SIG-M5 (cell line): ENCODE results near the gene TRMT44.
"Not testable (repeated sequence)": the region's sequence is repeated elsewhere in the genome, so short reads cannot be mapped to it uniquely, and the experiment has no call there.

Source experiments
- DNase-seq: peaks from one replicate; lab custom pipeline; 2025; lab: John Stamatoyannopoulos, UW

Gene TRMT44

DNA sequence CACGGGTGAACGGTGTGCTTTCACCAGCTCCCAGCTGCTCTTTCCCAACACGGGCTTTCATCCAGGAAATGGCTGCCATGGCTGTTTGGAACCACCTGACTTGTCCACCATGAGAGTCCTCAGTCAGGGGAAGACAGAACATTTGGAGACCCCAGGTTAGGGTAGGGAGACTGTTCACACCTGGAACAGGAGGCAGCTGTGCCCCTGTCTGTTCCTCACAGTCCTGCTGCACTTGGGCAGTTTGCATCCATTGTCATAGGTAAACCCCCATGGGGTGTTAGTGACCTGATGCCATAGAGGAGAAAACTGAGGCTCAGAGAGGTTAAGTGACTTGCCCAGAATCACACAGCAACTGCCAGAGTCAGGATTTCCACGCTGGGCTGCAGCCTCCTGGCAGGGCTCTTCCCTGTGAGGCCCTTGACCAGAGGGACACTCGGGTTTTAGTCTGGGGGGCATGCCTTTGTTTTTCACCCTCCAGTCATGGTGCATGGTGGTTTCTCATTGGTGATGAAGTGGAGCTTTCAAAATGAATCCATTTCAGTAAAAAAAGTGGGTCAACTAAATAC lies 54.5 kb downstream of the TRMT44 start:
- DNase-seq = no peak

DNA sequence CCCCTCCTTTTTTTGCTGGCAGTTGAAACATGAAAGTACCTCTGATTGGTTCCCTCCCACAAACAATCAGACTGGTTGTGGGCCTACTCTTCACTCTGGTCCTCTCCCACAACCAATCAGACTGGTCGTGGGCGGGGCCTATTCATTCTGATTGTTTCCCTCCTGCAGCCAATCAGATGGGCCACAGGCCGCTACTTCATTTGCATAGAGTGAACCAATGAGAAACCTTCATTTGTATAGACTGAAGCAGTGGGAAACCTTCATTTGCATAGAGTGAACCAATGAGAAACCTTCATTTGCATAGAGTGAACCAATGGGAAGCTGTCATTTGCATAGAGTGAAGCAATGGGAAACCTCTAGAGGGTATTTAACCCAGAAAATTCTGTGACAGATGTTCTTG lies 55.2 kb downstream of the TRMT44 start:
- DNase-seq = no peak

GRCh38 chr4:8497762-8498161 lies 57.2 kb downstream of the TRMT44 start:
- no peak for DNase-seq

DNA sequence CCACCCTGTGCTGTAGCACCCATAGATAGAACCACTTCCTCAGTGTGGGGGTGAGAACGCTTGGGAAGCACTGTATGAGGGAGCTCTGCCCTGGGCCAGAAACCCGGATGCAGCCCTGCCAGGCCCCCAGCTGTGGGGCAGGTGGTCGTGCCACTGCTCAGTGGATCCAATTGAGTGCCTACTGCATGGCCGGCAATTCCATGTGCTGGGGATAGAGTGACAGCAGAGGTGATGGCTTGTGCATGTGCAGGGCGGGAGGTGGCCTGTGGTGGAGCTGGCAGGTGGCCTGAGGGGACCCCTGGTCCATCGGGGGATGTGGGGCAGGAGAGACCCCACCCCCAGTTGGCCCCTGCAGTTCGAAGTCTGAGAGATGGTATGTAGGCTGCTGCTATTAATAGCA lies 60.4 kb downstream of the TRMT44 start:
- no peak for DNase-seq

GRCh38 chr4:8501781-8502180 lies 61.2 kb downstream of the TRMT44 start:
- no peak for DNase-seq

- DNase-seq = no peak
Observed at GRCh38 chr4:8502371-8502770, 61.8 kb downstream of the TRMT44 start.

DNA sequence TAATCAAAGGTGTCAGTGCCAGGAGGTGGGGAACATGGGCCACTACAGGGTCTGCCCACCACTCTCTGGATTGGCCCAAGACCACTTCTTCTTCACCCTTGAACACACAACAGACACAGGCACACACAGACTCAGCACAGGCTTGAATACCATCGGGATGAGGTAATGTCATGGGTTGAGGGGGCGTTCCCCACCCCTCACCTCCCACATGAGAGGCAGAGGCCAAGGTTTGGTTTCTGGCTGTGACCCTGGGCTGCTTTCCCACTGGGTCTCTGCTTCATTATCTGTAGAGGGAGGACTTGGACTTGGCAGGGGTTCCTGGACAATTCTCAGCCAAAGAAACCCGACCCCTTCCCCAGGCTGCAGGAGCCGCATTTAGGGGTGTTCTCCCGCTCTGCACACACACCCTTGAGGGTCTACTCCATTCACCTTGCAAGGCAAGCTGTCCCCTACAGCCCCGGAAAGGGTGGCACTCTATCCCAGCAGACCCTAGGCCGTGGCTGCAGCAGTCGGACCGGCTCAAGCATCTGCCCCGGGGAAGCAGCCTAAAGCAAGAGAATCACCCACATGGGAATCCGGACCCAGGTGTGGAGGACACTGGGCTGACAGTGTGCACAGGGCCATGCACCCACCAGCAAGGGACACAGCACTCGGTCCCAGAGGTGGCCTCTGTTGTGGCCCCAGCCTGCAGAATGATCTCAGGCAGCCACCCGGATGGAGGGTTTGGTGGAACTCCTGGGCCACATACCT lies 62.4 kb downstream of the TRMT44 start:
- no peak for DNase-seq

DNA sequence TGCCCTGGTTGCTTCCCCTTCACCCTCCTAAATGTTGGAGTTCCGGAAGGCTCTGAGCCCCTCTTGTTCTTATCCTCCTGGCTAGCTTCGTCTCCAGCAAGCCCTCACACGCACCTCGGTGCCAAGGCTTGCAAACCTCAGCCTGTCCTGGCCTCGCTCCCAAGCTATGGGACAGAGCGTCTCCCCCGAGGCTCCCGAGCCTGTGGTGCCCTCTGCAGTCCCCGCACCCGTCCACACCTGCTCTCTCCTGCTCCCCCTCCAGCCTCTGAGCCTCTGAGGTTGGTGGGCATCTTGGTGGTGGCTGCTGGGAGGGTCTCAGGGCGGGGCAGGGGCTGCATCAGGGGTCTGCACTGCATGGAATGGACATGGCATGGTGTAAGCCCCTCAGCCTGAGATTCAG lies 63.2 kb downstream of the TRMT44 start:
- no peak for DNase-seq

DNA sequence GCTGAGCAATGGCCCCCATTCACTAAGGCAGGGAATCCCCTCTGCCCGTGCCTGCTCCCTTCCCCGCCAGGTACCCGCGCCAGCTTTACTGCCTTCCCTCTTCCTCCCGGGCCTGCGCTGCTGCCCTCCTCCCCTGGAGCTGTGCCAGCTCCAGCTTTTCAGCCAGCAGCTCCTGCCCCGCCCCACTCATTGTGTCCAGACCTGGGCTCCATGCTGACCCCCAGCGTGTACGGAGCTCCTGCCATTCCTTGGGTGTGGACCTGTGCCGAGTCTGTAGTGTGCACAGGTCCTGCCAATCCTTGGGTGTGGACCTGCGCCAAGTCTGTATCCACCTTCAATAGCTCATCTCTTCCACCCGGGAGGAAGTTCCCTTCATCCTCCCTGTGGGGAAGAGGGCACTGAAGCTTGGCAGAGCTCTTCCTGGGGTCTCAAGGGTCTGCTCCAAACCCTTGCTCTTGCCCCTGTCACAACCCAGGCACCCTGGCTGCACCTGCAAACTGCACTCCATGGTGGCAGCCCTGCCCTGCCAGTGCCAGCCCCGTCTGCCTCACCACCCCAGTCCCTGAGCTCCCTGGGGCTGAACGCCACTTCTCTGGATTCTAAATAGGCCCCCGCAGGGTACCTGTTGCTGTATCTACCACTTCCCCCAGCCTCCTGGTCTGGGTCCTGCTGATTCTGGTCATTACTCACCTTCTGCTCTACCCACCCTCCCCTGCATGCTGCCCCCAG lies 63.9 kb downstream of the TRMT44 start:
- DNase-seq = no peak

- no peak for DNase-seq
Observed at GRCh38 chr4:8505229-8505628, 64.7 kb downstream of the TRMT44 start.

GRCh38 chr4:8506006-8506372 lies 65.4 kb downstream of the TRMT44 start:
- DNase-seq = no peak

- no peak for DNase-seq
Observed at GRCh38 chr4:8506373-8507195, 66.0 kb downstream of the TRMT44 start.

DNA sequence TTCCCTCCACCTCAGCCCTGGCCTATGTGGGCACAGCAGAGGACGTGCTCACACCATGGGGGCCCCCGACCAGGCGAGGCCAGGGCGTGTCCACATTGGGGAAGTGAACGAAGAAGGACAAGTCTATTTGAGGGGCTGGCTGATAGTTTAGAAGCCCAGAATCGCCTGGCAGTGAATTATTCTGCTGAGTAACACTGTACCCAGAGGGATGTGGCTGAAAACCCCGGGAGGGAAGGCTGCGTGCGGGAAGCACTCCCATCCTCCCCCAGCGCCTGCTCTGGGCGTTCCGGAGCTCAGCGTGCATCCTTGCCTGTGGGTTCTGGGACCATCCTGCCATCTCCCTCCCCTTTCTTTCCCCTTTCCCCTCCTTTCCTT lies 66.6 kb downstream of the TRMT44 start:
- no peak for DNase-seq

DNA sequence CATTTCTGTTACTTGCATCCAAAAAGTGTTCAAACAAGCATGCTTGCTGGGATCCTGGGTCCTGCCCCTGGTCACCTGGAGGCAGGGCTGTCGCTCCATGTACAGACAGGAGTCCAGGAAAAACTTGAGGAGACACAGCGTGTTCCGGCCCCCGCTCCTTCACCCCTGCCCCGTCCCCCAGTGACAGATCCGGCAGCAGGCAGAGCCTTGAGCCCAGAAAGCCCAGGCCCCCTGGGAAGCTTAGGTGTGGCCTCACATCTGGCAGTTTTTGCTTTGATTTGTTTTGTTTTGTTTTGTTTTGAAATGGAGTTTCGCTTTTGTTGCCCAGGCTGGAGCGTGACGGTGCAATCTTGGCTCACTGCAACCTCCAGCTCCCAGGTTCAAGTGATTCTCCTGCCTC lies 67.0 kb downstream of the TRMT44 start:
- DNase-seq = no peak

GRCh38 chr4:8508266-8508665 lies 67.7 kb downstream of the TRMT44 start:
- no peak for DNase-seq

DNA sequence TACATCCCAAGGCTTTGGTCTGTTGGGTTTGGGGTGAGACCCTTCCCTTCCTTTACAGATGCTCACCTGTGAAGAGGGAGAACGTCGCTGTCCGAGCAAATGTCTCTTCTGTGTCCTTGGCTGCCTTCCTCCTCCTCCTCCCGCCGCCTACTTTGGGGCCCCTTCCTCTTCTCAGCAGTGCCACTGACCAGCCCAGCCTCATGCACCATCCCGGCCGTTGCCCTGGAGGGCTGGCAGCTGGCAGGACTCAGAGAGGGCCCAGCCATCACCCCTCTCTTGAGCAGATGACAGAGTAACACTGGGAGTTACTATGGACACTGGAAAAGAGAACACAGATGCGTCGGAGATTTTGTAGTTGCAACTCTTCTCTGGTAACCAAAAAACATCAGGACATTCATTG lies 68.2 kb downstream of the TRMT44 start:
- DNase-seq = no peak

- no peak for DNase-seq
Observed at GRCh38 chr4:8509311-8509950, 68.9 kb downstream of the TRMT44 start.

DNA sequence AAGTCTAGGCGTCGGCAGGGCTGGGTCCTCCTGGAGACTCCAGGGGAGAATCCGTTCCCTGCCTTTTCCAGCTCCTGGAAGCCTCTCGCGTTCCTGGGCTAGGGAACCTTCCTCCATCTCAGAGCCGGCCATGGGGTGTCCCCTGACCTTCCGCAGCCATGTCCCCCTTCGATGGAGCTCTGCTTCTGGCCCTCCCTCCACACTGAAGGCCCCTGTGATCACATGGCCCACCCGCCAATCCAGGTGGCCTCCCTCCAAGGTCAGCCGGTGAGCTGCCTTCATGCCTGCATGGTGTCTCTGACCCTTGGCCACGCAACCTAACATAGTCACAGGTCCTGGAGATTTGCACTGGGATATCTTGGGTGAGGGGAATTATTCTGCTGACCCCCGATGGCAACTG lies 69.6 kb downstream of the TRMT44 start:
- no peak for DNase-seq

- no peak for DNase-seq
Observed at GRCh38 chr4:8510611-8511285, 70.2 kb downstream of the TRMT44 start.

DNA sequence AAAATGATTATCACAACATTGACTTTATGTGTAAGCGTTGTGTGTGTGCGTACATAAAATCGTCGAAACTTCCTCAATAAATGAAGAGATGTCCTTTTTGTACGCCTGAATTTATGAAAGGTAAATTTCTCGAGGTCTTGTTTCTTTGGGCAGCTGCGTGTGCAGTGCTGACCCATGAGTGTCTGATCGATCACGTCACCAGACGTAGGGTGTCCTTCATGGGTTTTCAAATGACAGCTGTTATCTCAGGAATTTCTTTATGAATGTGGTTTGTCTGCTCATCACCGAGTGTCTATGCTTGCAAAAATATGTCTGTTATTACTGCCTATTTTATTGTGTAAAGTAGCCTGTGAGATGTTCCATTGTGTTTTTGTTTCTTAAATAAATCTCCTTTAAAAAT lies 71.9 kb downstream of the TRMT44 start:
- DNase-seq = no peak

GRCh38 chr4:8513080-8513479 lies 72.5 kb downstream of the TRMT44 start:
- not testable (repeated sequence) for DNase-seq

GRCh38 chr4:8513931-8514330 lies 73.4 kb downstream of the TRMT44 start:
- no peak for DNase-seq
